ENCODE measurements around the gene VRK3. TPM values are rescaled to one million over a fixed set of nuclear protein-coding genes. Genes with fewer than 3 reads are reported as not detected.
"Not testable (repeated sequence)": the region's sequence is repeated elsewhere in the genome, so short reads cannot be mapped to it uniquely, and the experiment has no call there.

Gene VRK3, protein sequence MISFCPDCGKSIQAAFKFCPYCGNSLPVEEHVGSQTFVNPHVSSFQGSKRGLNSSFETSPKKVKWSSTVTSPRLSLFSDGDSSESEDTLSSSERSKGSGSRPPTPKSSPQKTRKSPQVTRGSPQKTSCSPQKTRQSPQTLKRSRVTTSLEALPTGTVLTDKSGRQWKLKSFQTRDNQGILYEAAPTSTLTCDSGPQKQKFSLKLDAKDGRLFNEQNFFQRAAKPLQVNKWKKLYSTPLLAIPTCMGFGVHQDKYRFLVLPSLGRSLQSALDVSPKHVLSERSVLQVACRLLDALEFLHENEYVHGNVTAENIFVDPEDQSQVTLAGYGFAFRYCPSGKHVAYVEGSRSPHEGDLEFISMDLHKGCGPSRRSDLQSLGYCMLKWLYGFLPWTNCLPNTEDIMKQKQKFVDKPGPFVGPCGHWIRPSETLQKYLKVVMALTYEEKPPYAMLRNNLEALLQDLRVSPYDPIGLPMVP
- 41.3 TPM for total RNA-seq
- 27.2 TPM for polyA plus RNA-seq
- long read RNA-seq, donor 1, partial matches to known transcripts = 0 of 1 reads
- long read RNA-seq, donor 1, other reads (novel, unspliced or antisense) = 0 of 1 reads
- long read RNA-seq, donor 2, transcript VRK3-217 (15 exons, 2,126 nt) = major isoform, 12 of 26 reads
- long read RNA-seq, donor 2, partial matches to known transcripts = 10 of 26 reads
- long read RNA-seq, donor 2, other reads (novel, unspliced or antisense) = 0 of 26 reads
- long read RNA-seq, donor 3, transcript VRK3-217 (15 exons, 2,126 nt) = major isoform, 12 of 15 reads
- long read RNA-seq, donor 3, partial matches to known transcripts = 0 of 15 reads
- long read RNA-seq, donor 3, other reads (novel, unspliced or antisense) = 0 of 15 reads
- long read RNA-seq, donor 4, partial matches to known transcripts = 0 of 5 reads
- long read RNA-seq, donor 4, other reads (novel, unspliced or antisense) = 0 of 5 reads
- long read RNA-seq, donor 5, transcript VRK3-217 (15 exons, 2,126 nt) = major isoform, 10 of 20 reads
- long read RNA-seq, donor 5, partial matches to known transcripts = 0 of 20 reads
- long read RNA-seq, donor 5, other reads (novel, unspliced or antisense) = 0 of 20 reads
- long read RNA-seq, donor 6, transcript VRK3-217 (15 exons, 2,126 nt) = major isoform, 6 of 10 reads
- long read RNA-seq, donor 6, partial matches to known transcripts = 0 of 10 reads
- long read RNA-seq, donor 6, other reads (novel, unspliced or antisense) = 0 of 10 reads
- long read RNA-seq, donor 7, partial matches to known transcripts = 0 of 5 reads
- long read RNA-seq, donor 7, other reads (novel, unspliced or antisense) = 0 of 5 reads
- long read RNA-seq, donor 8, transcript VRK3-217 (15 exons, 2,126 nt) = major isoform, 5 of 7 reads
- long read RNA-seq, donor 8, partial matches to known transcripts = 0 of 7 reads
- long read RNA-seq, donor 8, other reads (novel, unspliced or antisense) = 0 of 7 reads
- long read RNA-seq, donor 9, partial matches to known transcripts = 0 of 3 reads
- long read RNA-seq, donor 9, other reads (novel, unspliced or antisense) = 0 of 3 reads
- long read RNA-seq, donor 10, partial matches to known transcripts = 0 of 6 reads
- long read RNA-seq, donor 10, other reads (novel, unspliced or antisense) = 0 of 6 reads

DNA sequence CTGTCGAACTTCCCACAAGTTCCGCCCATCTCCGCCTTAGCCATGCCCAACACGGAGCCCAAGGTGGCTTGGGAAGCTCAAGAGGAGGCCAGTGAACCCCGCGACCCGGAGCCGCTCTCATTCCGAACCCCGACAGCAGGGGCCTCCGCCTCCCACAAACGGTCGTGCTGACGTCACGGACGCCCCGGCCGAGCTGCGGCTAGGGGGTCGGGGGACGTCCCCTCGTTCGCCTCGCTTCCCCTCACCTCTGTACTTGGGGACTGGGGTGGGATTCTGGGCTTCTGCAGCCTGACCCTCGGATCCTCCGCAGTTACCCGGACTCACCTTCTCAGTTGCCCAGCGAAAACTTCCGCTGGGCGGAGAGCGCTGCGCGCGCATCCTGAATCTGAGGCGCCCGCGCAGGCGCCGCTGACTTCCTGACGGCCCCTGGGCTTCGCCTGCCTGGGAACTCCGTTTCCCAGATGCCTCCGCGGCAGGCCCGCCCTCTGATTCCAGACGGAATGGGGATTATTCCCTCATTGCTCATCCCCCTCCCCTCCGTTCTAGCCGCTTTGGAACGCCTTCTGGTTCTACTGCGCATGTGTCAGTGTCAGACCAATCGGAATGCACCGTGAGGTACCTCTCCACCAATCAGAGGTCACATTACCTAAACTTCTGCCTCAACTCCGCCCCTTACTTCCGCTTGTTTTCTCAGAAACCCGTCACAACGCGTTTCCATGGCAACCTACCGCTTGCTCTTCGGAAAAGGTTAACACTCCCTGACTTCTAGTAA lies at the start of gene VRK3:
VRK3 (minus strand) TSS at position 351 of the 772 bp plus-strand sequence. CDS start 9,210 bp downstream, outside the sequence.
- Histone ChIP-seq H3K36me3 (ENCODE audit: control insufficient read depth in 2 of 2, insufficient read depth in 2 of 2, low read length in 1 of 2) (peaks cover 6 to 8% of the 10 kb centered on the region in 2 donors), H3K4me1 (ENCODE audit: control insufficient read depth in 2 of 2, insufficient read depth in 2 of 2, low read length in 2 of 2) (peaks cover 10 to 17% of the 10 kb centered on the region in 2 donors), H3K9me3 (ENCODE audit: control insufficient read depth in 2 of 2, insufficient read depth in 1 of 2, low read length in 1 of 2) (peaks cover 1 to 10% of the 10 kb centered on the region in 2 donors), H3K4me3 (ENCODE audit: low read length in 2 of 2) (peak within 1 kb of the TSS; percentile 78 to 92), H3K27me3 (ENCODE audit: control insufficient read depth in 2 of 2, insufficient read depth in 1 of 2, low read length in 1 of 2) (no peaks in the 10 kb centered on the region), H3K27ac (ENCODE audit: low read depth in 1 of 2, low read length in 1 of 2) (peak within 1 kb of the TSS; percentile 81 to 83)
- DNase-seq (ENCODE audit: low read depth in 6 of 9, low spot score in 9 of 9) = peak; percentile 99 to 100 (median 100)
- WGBS = under 1% methylated on average over 59 of the region's 59 CpGs

DNA sequence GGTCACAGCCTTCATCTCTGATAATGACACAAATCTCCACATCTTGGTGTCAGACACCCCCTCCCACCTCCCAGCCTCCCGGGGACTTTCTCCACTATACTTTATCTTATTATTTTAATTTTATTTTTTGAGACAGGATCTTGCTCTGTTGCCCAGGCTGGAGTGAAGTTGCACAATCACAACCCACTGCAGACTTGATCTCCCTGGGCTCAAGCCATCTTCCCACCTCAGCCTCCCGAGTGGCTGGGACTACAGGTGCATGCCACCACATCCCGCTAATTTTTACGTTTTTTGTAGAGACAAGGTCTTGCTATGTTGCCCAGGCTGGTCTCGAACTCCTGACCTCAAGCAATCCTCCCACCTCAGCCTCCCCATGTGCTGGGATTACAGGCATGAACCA lies 43.2 kb upstream of the VRK3 start:
- not testable (repeated sequence) for H3K36me3 ChIP-seq (ENCODE audit: control insufficient read depth in 2 of 2, insufficient read depth in 2 of 2, low read length in 1 of 2); H3K27me3 ChIP-seq (ENCODE audit: control insufficient read depth in 2 of 2, insufficient read depth in 1 of 2, low read length in 1 of 2); H3K27ac ChIP-seq (ENCODE audit: low read depth in 1 of 2, low read length in 1 of 2); DNase-seq (ENCODE audit: low read depth in 6 of 9, low spot score in 9 of 9); H3K4me3 ChIP-seq (ENCODE audit: low read length in 2 of 2); H3K4me1 ChIP-seq (ENCODE audit: control insufficient read depth in 2 of 2, insufficient read depth in 2 of 2, low read length in 2 of 2); H3K9me3 ChIP-seq (ENCODE audit: control insufficient read depth in 2 of 2, insufficient read depth in 1 of 2, low read length in 1 of 2)
- 94% methylated on average over 5 of the region's 5 CpGs for WGBS

DNA sequence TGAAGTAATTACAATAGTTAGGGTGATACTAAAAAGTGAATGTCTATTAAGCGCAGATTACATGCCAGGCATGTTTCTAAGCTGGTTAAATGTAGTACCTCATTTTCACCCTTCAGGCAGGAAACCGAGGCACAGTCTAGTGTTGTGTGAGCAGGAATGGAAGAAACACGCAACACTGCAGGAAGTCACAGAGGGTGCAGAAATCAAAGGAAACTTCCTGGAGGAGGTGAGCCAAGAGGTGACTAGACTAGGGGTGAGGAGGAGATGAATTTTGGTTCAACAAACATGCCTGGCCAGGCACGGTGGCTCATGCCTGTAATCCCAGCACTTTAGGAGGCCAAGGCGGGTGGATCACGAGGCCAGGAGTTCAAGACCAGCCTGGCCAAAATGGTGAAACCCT lies 42.4 kb upstream of the VRK3 start:
- no peak overlapping the region for H3K27ac ChIP-seq (ENCODE audit: low read depth in 1 of 2, low read length in 1 of 2)
- H3K9me3 ChIP-seq (ENCODE audit: control insufficient read depth in 2 of 2, insufficient read depth in 1 of 2, low read length in 1 of 2) = no peaks in the 10 kb centered on the region
- H3K36me3 ChIP-seq (ENCODE audit: control insufficient read depth in 2 of 2, insufficient read depth in 2 of 2, low read length in 1 of 2) = no peaks in the 10 kb centered on the region
- no peaks in the 10 kb centered on the region for H3K27me3 ChIP-seq (ENCODE audit: control insufficient read depth in 2 of 2, insufficient read depth in 1 of 2, low read length in 1 of 2)
- H3K4me1 ChIP-seq (ENCODE audit: control insufficient read depth in 2 of 2, insufficient read depth in 2 of 2, low read length in 2 of 2) = no peaks in the 10 kb centered on the region
- WGBS = 85% methylated on average over 6 of the region's 6 CpGs
- H3K4me3 ChIP-seq (ENCODE audit: low read length in 2 of 2) = no peak overlapping the region
- no peak for DNase-seq (ENCODE audit: low read depth in 6 of 9, low spot score in 9 of 9)

DNA sequence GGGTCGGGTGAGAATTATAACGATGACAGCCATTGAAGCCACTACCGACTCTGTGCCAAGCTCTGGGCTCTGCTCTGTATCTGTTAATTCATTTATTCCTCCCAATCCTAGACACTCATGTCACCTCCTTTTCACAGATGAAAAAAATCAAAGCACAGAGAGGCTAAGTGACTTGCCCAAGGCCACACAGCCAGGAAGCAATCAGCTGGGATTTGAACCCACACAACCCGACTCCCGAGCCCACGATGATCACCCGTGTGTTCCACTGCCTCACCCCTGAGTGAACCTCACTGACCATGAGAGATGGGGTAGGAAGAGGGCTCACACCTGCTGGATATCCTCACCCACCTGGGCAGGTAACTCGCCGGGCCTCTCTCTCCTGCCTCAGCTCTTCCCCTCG lies 40.8 kb upstream of the VRK3 start:
- no peaks in the 10 kb centered on the region for H3K27me3 ChIP-seq (ENCODE audit: control insufficient read depth in 2 of 2, insufficient read depth in 1 of 2, low read length in 1 of 2)
- no peak for DNase-seq (ENCODE audit: low read depth in 6 of 9, low spot score in 9 of 9)
- no peaks in the 10 kb centered on the region for H3K36me3 ChIP-seq (ENCODE audit: control insufficient read depth in 2 of 2, insufficient read depth in 2 of 2, low read length in 1 of 2)
- no peaks in the 10 kb centered on the region for H3K9me3 ChIP-seq (ENCODE audit: control insufficient read depth in 2 of 2, insufficient read depth in 1 of 2, low read length in 1 of 2)
- H3K27ac ChIP-seq (ENCODE audit: low read depth in 1 of 2, low read length in 1 of 2) = no peak overlapping the region
- WGBS = 91% methylated on average over 10 of the region's 10 CpGs
- no peak overlapping the region for H3K4me3 ChIP-seq (ENCODE audit: low read length in 2 of 2)
- no peaks in the 10 kb centered on the region for H3K4me1 ChIP-seq (ENCODE audit: control insufficient read depth in 2 of 2, insufficient read depth in 2 of 2, low read length in 2 of 2)

DNA sequence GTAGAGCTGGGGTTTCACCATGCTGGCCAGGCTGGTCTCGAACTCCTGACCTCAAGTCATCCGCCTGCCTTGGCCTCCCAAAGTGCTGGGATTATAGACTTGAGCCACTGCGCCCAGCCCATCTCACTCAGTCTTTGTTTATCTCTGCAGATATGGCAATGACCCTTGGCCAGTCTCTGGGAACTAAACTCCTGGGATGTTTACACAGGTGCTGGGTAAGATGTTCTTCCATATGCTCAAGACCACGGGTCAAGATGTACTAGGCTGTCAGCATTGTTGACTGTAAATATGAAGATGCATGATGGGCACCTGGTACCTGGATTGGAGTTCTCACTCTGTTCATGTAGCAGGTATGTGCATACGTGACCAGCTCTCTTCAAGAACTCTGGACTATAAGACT lies 36.5 kb upstream of the VRK3 start:
- Histone ChIP-seq H3K4me1 (ENCODE audit: control insufficient read depth in 2 of 2, insufficient read depth in 2 of 2, low read length in 2 of 2) (no peaks in the 10 kb centered on the region), H3K27ac (ENCODE audit: low read depth in 1 of 2, low read length in 1 of 2) (no peak overlapping the region), H3K27me3 (ENCODE audit: control insufficient read depth in 2 of 2, insufficient read depth in 1 of 2, low read length in 1 of 2) (no peaks in the 10 kb centered on the region), H3K4me3 (ENCODE audit: low read length in 2 of 2) (no peak overlapping the region), H3K36me3 (ENCODE audit: control insufficient read depth in 2 of 2, insufficient read depth in 2 of 2, low read length in 1 of 2) (no peaks in the 10 kb centered on the region), H3K9me3 (ENCODE audit: control insufficient read depth in 2 of 2, insufficient read depth in 1 of 2, low read length in 1 of 2) (peaks cover 6 to 21% of the 10 kb centered on the region in 2 donors)
- DNase-seq (ENCODE audit: low read depth in 6 of 9, low spot score in 9 of 9) = no peak
- WGBS = 91% methylated on average over 5 of the region's 5 CpGs

DNA sequence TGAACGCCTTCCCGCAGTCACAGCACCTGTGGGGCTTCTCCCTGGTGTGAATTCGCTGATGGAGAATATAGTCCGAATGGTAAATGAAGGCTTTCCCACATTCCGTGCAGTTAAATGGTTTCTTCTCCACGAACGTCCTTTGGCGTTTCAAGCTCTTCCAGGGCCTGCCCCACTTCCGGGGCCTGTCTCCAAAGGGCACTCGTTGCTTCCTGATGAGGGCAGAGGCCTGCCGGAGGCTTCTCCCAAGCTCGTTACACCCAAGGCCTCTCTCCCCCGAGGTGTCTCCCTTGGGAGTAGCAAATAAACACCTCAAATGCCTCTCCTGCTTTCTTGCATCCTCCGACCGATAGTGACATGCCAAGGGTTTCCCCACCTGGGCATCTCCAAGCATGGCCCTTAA lies 34.9 kb upstream of the VRK3 start:
- Histone ChIP-seq H3K9me3 (ENCODE audit: control insufficient read depth in 2 of 2, insufficient read depth in 1 of 2, low read length in 1 of 2) (peaks cover 6 to 21% of the 10 kb centered on the region in 2 donors), H3K4me3 (ENCODE audit: low read length in 2 of 2) (no peak overlapping the region), H3K36me3 (ENCODE audit: control insufficient read depth in 2 of 2, insufficient read depth in 2 of 2, low read length in 1 of 2) (no peaks in the 10 kb centered on the region), H3K27ac (ENCODE audit: low read depth in 1 of 2, low read length in 1 of 2) (no peak overlapping the region), H3K4me1 (ENCODE audit: control insufficient read depth in 2 of 2, insufficient read depth in 2 of 2, low read length in 2 of 2) (no peaks in the 10 kb centered on the region), H3K27me3 (ENCODE audit: control insufficient read depth in 2 of 2, insufficient read depth in 1 of 2, low read length in 1 of 2) (no peaks in the 10 kb centered on the region)
- no peak for DNase-seq (ENCODE audit: low read depth in 6 of 9, low spot score in 9 of 9)
- WGBS = 88% methylated on average over 15 of the region's 15 CpGs

DNA sequence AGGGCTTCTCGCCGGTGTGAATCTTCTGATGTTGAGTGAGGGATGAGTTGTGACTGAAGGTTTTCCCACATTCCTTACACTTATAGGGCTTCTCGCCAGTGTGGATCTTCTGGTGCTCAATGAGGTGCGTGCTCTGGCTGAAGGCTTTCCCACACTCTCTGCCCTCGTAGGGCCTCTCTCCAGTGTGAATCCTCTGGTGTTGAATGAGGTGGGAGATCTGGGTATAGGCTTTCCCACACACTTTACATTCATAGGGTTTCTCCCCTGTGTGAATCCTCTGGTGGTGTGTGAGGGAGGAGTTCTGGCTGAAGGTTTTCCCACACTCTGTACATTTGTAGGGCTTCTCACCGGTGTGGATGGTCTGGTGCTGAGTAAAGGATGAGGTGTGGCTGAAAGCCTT lies 33.9 kb upstream of the VRK3 start:
- WGBS = 92% methylated on average over 6 of the region's 6 CpGs
- H3K4me1 ChIP-seq (ENCODE audit: control insufficient read depth in 2 of 2, insufficient read depth in 2 of 2, low read length in 2 of 2) = no peaks in the 10 kb centered on the region
- H3K27me3 ChIP-seq (ENCODE audit: control insufficient read depth in 2 of 2, insufficient read depth in 1 of 2, low read length in 1 of 2) = no peaks in the 10 kb centered on the region
- no peak for DNase-seq (ENCODE audit: low read depth in 6 of 9, low spot score in 9 of 9)
- no peak overlapping the region for H3K4me3 ChIP-seq (ENCODE audit: low read length in 2 of 2)
- H3K36me3 ChIP-seq (ENCODE audit: control insufficient read depth in 2 of 2, insufficient read depth in 2 of 2, low read length in 1 of 2) = no peaks in the 10 kb centered on the region
- H3K9me3 ChIP-seq (ENCODE audit: control insufficient read depth in 2 of 2, insufficient read depth in 1 of 2, low read length in 1 of 2) = peaks cover 6 to 21% of the 10 kb centered on the region in 2 donors
- H3K27ac ChIP-seq (ENCODE audit: low read depth in 1 of 2, low read length in 1 of 2) = no peak overlapping the region

DNA sequence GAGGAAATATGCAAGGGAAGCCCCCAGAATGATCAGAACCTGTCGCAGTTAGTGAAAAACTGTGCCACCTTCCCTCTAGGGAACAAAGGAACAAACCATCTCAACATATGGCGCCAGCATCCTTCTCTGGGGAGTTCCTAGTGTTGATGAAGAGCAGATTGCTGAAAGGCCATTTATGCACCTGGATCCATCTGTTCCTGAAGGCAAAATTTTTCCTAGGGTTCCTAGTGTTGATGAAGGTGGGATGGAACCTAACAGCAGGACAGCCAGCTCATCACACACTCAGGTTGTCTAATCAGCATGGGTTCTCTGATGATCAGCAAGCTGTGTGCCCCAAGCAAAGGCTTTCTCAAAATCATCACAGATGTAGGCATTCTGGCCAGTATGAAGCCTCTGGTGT lies 33.3 kb upstream of the VRK3 start:
- H3K27me3 ChIP-seq (ENCODE audit: control insufficient read depth in 2 of 2, insufficient read depth in 1 of 2, low read length in 1 of 2) = no peaks in the 10 kb centered on the region
- WGBS = 91% methylated on average over 2 of the region's 2 CpGs
- no peaks in the 10 kb centered on the region for H3K4me1 ChIP-seq (ENCODE audit: control insufficient read depth in 2 of 2, insufficient read depth in 2 of 2, low read length in 2 of 2)
- no peak overlapping the region for H3K4me3 ChIP-seq (ENCODE audit: low read length in 2 of 2)
- H3K9me3 ChIP-seq (ENCODE audit: control insufficient read depth in 2 of 2, insufficient read depth in 1 of 2, low read length in 1 of 2) = peaks cover 6 to 21% of the 10 kb centered on the region in 2 donors
- no peaks in the 10 kb centered on the region for H3K36me3 ChIP-seq (ENCODE audit: control insufficient read depth in 2 of 2, insufficient read depth in 2 of 2, low read length in 1 of 2)
- H3K27ac ChIP-seq (ENCODE audit: low read depth in 1 of 2, low read length in 1 of 2) = no peak overlapping the region
- DNase-seq (ENCODE audit: low read depth in 6 of 9, low spot score in 9 of 9) = no peak

Measured in thymus (tissue), 14 donors.